ENCODE results near the gene TBC1D22B. TPM values are rescaled to one million over a fixed set of nuclear protein-coding genes. Genes with fewer than 3 reads are reported as not detected.

The TBC1D22B gene
- total RNA-seq, 1 donor from 2014 or later, result 10.0 TPM

GRCh38 chr6:37260444-37260843 lies 2.9 kb downstream of the TBC1D22B start:
- intact Hi-C loops (cut with DNase I), result no loop called here
- no peak for DNase-seq (ENCODE audit: low spot score)
- ATAC-seq, result no peak

GRCh38 chr6:37261198-37261597 lies 3.6 kb downstream of the TBC1D22B start:
- intact Hi-C loops (cut with DNase I), result no loop called here
- DNase-seq (ENCODE audit: low spot score), result no peak
- no peak for ATAC-seq

- DNase-seq (ENCODE audit: low spot score), result no peak
- no peak for ATAC-seq
- intact Hi-C loops (cut with DNase I), result no loop called here
Observed at GRCh38 chr6:37262446-37263026, 5.0 kb downstream of the TBC1D22B start.

GRCh38 chr6:37265001-37265400 lies 7.4 kb downstream of the TBC1D22B start:
- intact Hi-C loops (cut with DNase I), result no loop called here
- DNase-seq (ENCODE audit: low spot score) (no peak), ATAC-seq (no peak)

GRCh38 chr6:37265860-37266259 lies 8.3 kb downstream of the TBC1D22B start:
- intact Hi-C loops (cut with DNase I), result no loop called here
- no peak for ATAC-seq
- DNase-seq (ENCODE audit: low spot score), result no peak

GRCh38 chr6:37269105-37269504 lies 11.5 kb downstream of the TBC1D22B start:
- ATAC-seq, result no peak
- intact Hi-C loops (cut with DNase I), result no loop called here

GRCh38 chr6:37272834-37273566 lies 15.4 kb downstream of the TBC1D22B start:
- ATAC-seq, result no peak
- intact Hi-C loops (cut with DNase I), result no loop called here

More at GRCh38 chr6:37269105-37269504, 11.5 kb downstream of the TBC1D22B start:
- no peak for DNase-seq (ENCODE audit: low spot score)

GRCh38 chr6:37273690-37274089 lies 16.1 kb downstream of the TBC1D22B start:
- no peak for DNase-seq (ENCODE audit: low spot score)
- intact Hi-C loops (cut with DNase I), result no loop called here
- ATAC-seq, result no peak

More at GRCh38 chr6:37272834-37273566, 15.4 kb downstream of the TBC1D22B start:
- no peak for DNase-seq (ENCODE audit: low spot score)

- DNase-seq (ENCODE audit: low spot score), result no peak
- intact Hi-C loops (cut with DNase I), result no loop called here
- ATAC-seq, result no peak
Observed at GRCh38 chr6:37275350-37275749, 17.8 kb downstream of the TBC1D22B start.

GRCh38 chr6:37277001-37277409 lies 19.4 kb downstream of the TBC1D22B start:
- ATAC-seq, result no peak
- intact Hi-C loops (cut with DNase I), result no loop called here
- no peak for DNase-seq (ENCODE audit: low spot score)

GRCh38 chr6:37279366-37280134 lies 22.0 kb downstream of the TBC1D22B start:
- ATAC-seq (peak; percentile 80), DNase-seq (ENCODE audit: low spot score) (no peak)
- intact Hi-C loops (cut with DNase I), result no loop called here

GRCh38 chr6:37280162-37280887 lies 22.8 kb downstream of the TBC1D22B start:
- intact Hi-C loops (cut with DNase I), result no loop called here
- ATAC-seq (no peak), DNase-seq (ENCODE audit: low spot score) (no peak)

GRCh38 chr6:37282371-37282770 lies 24.8 kb downstream of the TBC1D22B start:
- DNase-seq (ENCODE audit: low spot score) (no peak), ATAC-seq (no peak)
- intact Hi-C loops (cut with DNase I), result no loop called here

- ATAC-seq, result no peak
- no peak for DNase-seq (ENCODE audit: low spot score)
- intact Hi-C loops (cut with DNase I), result no loop called here
Observed at GRCh38 chr6:37283268-37283667, 25.7 kb downstream of the TBC1D22B start.

GRCh38 chr6:37283671-37284151 lies 26.1 kb downstream of the TBC1D22B start:
- intact Hi-C loops (cut with DNase I), result no loop called here
- ATAC-seq (peak; percentile 88), DNase-seq (ENCODE audit: low spot score) (no peak)

GRCh38 chr6:37284781-37285180 lies 27.2 kb downstream of the TBC1D22B start:
- no peak for ATAC-seq
- intact Hi-C loops (cut with DNase I), result no loop called here
- DNase-seq (ENCODE audit: low spot score), result no peak

- no peak for ATAC-seq
- no peak for DNase-seq (ENCODE audit: low spot score)
- intact Hi-C loops (cut with DNase I), result no loop called here
Observed at GRCh38 chr6:37285861-37286311, 28.3 kb downstream of the TBC1D22B start.

GRCh38 chr6:37287519-37288157 lies 30.1 kb downstream of the TBC1D22B start:
- DNase-seq (ENCODE audit: low spot score) (no peak), ATAC-seq (no peak)
- intact Hi-C loops (cut with DNase I), result no loop called here

- no peak for DNase-seq (ENCODE audit: low spot score)
- intact Hi-C loops (cut with DNase I), result no loop called here
- no peak for ATAC-seq
Observed at GRCh38 chr6:37288247-37288646, 30.7 kb downstream of the TBC1D22B start.
